Transverse colon (tissue), 4 donors: ENCODE results near the gene DACT2.

ENCODE experiments used
- EP300 ChIP-seq: sonication (generic); formaldehyde crosslinking; IDR thresholded peaks from one replicate; pipeline ENCODE4 v1.6.1; 2017; ENCODE audit warnings: antibody characterized with exemption, low read depth
- POLR2AphosphoS5 ChIP-seq, 3 donors: sonication (generic); formaldehyde crosslinking; IDR thresholded peaks; one replicate each; pipeline ENCODE4 v1.6.1; 2016; ENCODE audit warnings: antibody characterized with exemption in 3 of 3
- TF ChIP-seq, protein P1 (sequence below), 5 experiments: fragments of 200-600 bp in 3 of 5; fragments of 450-650 bp in 2 of 5; sonication (generic) in 3 of 5; IDR thresholded peaks; 1 replicate in 2 of 5; 2 replicates in 3 of 5; pipeline ENCODE4 v1.5.1; 2016 to 2017; ENCODE audit warnings: antibody characterized with exemption in 5 of 5, inconsistent platforms in 3 of 5, mild to moderate bottlenecking in 2 of 5, moderate library complexity in 1 of 5

DNA sequence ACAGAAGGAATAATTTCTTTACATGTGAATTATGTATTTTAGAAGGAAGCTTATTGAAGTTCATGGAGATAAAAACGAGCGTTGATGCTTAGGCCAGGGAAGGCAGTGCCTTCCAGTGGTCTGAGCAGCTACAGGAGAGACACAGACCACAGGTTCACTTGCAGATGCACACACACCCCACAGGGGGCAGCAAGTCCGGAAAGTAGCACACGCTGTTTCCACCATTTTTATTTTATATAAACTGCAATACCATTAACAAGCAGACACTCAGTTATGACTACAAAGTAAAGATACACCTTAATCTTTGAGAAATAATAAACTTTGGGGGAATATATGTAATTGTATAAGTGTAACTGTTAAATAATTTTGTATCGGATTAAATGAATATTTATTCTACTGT, 13.5 kb upstream of the DACT2 start:
- TF ChIP-seq EP300 (no peak), POLR2AphosphoS5 (IDR thresholded peaks at IDR 0.05) (no peak)
- TF ChIP-seq, protein P1, sequence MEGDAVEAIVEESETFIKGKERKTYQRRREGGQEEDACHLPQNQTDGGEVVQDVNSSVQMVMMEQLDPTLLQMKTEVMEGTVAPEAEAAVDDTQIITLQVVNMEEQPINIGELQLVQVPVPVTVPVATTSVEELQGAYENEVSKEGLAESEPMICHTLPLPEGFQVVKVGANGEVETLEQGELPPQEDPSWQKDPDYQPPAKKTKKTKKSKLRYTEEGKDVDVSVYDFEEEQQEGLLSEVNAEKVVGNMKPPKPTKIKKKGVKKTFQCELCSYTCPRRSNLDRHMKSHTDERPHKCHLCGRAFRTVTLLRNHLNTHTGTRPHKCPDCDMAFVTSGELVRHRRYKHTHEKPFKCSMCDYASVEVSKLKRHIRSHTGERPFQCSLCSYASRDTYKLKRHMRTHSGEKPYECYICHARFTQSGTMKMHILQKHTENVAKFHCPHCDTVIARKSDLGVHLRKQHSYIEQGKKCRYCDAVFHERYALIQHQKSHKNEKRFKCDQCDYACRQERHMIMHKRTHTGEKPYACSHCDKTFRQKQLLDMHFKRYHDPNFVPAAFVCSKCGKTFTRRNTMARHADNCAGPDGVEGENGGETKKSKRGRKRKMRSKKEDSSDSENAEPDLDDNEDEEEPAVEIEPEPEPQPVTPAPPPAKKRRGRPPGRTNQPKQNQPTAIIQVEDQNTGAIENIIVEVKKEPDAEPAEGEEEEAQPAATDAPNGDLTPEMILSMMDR (IDR thresholded peaks at IDR 0.05), result peak; percentile 34 to 78 (median 62)
